Stimulated activated naive CD8-positive, alpha-beta T cell treated with anti-CD3 and anti-CD28 coated beads, Interleukin-15, Interleukin-2, amounts not matched to agents 100 ng/mL and 50 ng/mL, for 24 hours (primary cell): ENCODE results near the gene EFS.

Experiments used
- H3K27ac Mint-ChIP-seq: one replicate; pipeline ENCODE4 v1.8.0; 2021; ENCODE audit warnings: mild to moderate bottlenecking, mixed read lengths
- H3K27me3 Mint-ChIP-seq: one replicate; pipeline ENCODE4 v1.8.0; 2021; ENCODE audit warnings: mixed read lengths
- H3K36me3 Mint-ChIP-seq: one replicate; pipeline ENCODE4 v1.8.0; 2021; ENCODE audit warnings: low read depth, mixed read lengths
- H3K4me1 Mint-ChIP-seq: one replicate; pipeline ENCODE4 v1.8.0; 2021; ENCODE audit warnings: low read depth, mixed read lengths
- H3K4me3 Mint-ChIP-seq: one replicate; pipeline ENCODE4 v1.8.0; 2021; ENCODE audit warnings: mild to moderate bottlenecking, mixed read lengths
- H3K9me3 Mint-ChIP-seq: one replicate; pipeline ENCODE4 v1.8.0; 2021; ENCODE audit warnings: mixed read lengths

Gene EFS

GRCh38 chr14:23377198-23377550 lies 12.2 kb upstream of the EFS start:
- no peak overlapping the region for H3K27ac Mint-ChIP-seq
- H3K27me3 Mint-ChIP-seq = no peaks in the 10 kb centered on the region
- H3K4me1 Mint-ChIP-seq = no peaks in the 10 kb centered on the region
- H3K36me3 Mint-ChIP-seq = no peaks in the 10 kb centered on the region
- no peaks in the 10 kb centered on the region for H3K9me3 Mint-ChIP-seq
- no peak overlapping the region for H3K4me3 Mint-ChIP-seq

GRCh38 chr14:23376482-23377197 lies 11.7 kb upstream of the EFS start, which contains the start of gene CMTM5:
Gene CMTM5 (plus strand): TSS chr14:23377046. CDS start chr14:23377252, 206 bp downstream.
- Mint-ChIP-seq H3K9me3 (no peaks in the 10 kb centered on the region), H3K4me1 (no peaks in the 10 kb centered on the region), H3K27ac (no peak within 1 kb of the TSS), H3K36me3 (no peaks in the 10 kb centered on the region), H3K4me3 (no peak within 1 kb of the TSS), H3K27me3 (no peaks in the 10 kb centered on the region)

- no peaks in the 10 kb centered on the region for H3K27me3 Mint-ChIP-seq
- H3K4me1 Mint-ChIP-seq = no peaks in the 10 kb centered on the region
- no peaks in the 10 kb centered on the region for H3K9me3 Mint-ChIP-seq
- H3K27ac Mint-ChIP-seq = no peak overlapping the region
- H3K36me3 Mint-ChIP-seq = no peaks in the 10 kb centered on the region
- no peak overlapping the region for H3K4me3 Mint-ChIP-seq
Observed at GRCh38 chr14:23375527-23376251, 10.7 kb upstream of the EFS start.

- Mint-ChIP-seq H3K4me3 (no peak overlapping the region), H3K27ac (no peak overlapping the region), H3K9me3 (no peaks in the 10 kb centered on the region), H3K4me1 (no peaks in the 10 kb centered on the region), H3K27me3 (peaks cover 9% of the 10 kb centered on the region), H3K36me3 (no peaks in the 10 kb centered on the region)
Observed at GRCh38 chr14:23373041-23373440, 8.1 kb upstream of the EFS start.

GRCh38 chr14:23372509-23372908 lies 7.5 kb upstream of the EFS start, which contains the start of gene IL25:
Gene IL25 (plus strand): TSS chr14:23372809.
- H3K27ac Mint-ChIP-seq = no peak within 1 kb of the TSS
- no peaks in the 10 kb centered on the region for H3K9me3 Mint-ChIP-seq
- no peaks in the 10 kb centered on the region for H3K4me1 Mint-ChIP-seq
- H3K27me3 Mint-ChIP-seq = peaks cover 11% of the 10 kb centered on the region
- no peak within 1 kb of the TSS for H3K4me3 Mint-ChIP-seq
- H3K36me3 Mint-ChIP-seq = no peaks in the 10 kb centered on the region

- Mint-ChIP-seq H3K27ac (no peak overlapping the region), H3K9me3 (no peaks in the 10 kb centered on the region), H3K4me3 (no peak overlapping the region), H3K36me3 (no peaks in the 10 kb centered on the region), H3K4me1 (no peaks in the 10 kb centered on the region), H3K27me3 (peaks cover 18% of the 10 kb centered on the region)
Observed at GRCh38 chr14:23371865-23372264, 6.9 kb upstream of the EFS start.

GRCh38 chr14:23370221-23370620 lies 5.2 kb upstream of the EFS start:
- Mint-ChIP-seq H3K4me3 (no peak overlapping the region), H3K4me1 (no peaks in the 10 kb centered on the region), H3K27me3 (peaks cover 22% of the 10 kb centered on the region)

GRCh38 chr14:23366426-23366921 lies 1.5 kb upstream of the EFS start:
- no peaks in the 10 kb centered on the region for H3K36me3 Mint-ChIP-seq
- peaks cover 38% of the 10 kb centered on the region for H3K27me3 Mint-ChIP-seq
- H3K4me3 Mint-ChIP-seq = no peak overlapping the region
- H3K9me3 Mint-ChIP-seq = no peaks in the 10 kb centered on the region
- H3K4me1 Mint-ChIP-seq = no peaks in the 10 kb centered on the region
- H3K27ac Mint-ChIP-seq = no peak overlapping the region

More at GRCh38 chr14:23370221-23370620, 5.2 kb upstream of the EFS start:
- H3K27ac Mint-ChIP-seq = no peak overlapping the region
- H3K9me3 Mint-ChIP-seq = no peaks in the 10 kb centered on the region
- no peaks in the 10 kb centered on the region for H3K36me3 Mint-ChIP-seq

GRCh38 chr14:23365732-23366425 lies 907 bp upstream of the EFS start:
- Mint-ChIP-seq H3K36me3 (no peaks in the 10 kb centered on the region), H3K4me3 (no peak overlapping the region), H3K27ac (no peak overlapping the region), H3K4me1 (no peaks in the 10 kb centered on the region), H3K27me3 (peaks cover 38% of the 10 kb centered on the region), H3K9me3 (no peaks in the 10 kb centered on the region)

GRCh38 chr14:23364164-23365035 lies 572 bp downstream of the EFS start:
- no peak overlapping the region for H3K27ac Mint-ChIP-seq
- no peaks in the 10 kb centered on the region for H3K9me3 Mint-ChIP-seq
- peaks cover 38% of the 10 kb centered on the region for H3K27me3 Mint-ChIP-seq
- no peaks in the 10 kb centered on the region for H3K4me1 Mint-ChIP-seq
- H3K36me3 Mint-ChIP-seq = no peaks in the 10 kb centered on the region
- no peak overlapping the region for H3K4me3 Mint-ChIP-seq

GRCh38 chr14:23362200-23362599 lies 2.8 kb downstream of the EFS start:
- Mint-ChIP-seq H3K4me3 (no peak overlapping the region), H3K36me3 (no peaks in the 10 kb centered on the region), H3K27me3 (peaks cover 24% of the 10 kb centered on the region), H3K27ac (no peak overlapping the region), H3K4me1 (no peaks in the 10 kb centered on the region), H3K9me3 (no peaks in the 10 kb centered on the region)

GRCh38 chr14:23361763-23362162 lies 3.2 kb downstream of the EFS start:
- H3K36me3 Mint-ChIP-seq = no peaks in the 10 kb centered on the region
- H3K27ac Mint-ChIP-seq = no peak overlapping the region
- H3K4me1 Mint-ChIP-seq = no peaks in the 10 kb centered on the region
- H3K27me3 Mint-ChIP-seq = peaks cover 19% of the 10 kb centered on the region
- no peaks in the 10 kb centered on the region for H3K9me3 Mint-ChIP-seq
- no peak overlapping the region for H3K4me3 Mint-ChIP-seq

- Mint-ChIP-seq H3K9me3 (no peaks in the 10 kb centered on the region), H3K4me1 (no peaks in the 10 kb centered on the region), H3K27ac (no peak overlapping the region), H3K36me3 (no peaks in the 10 kb centered on the region), H3K4me3 (no peak overlapping the region), H3K27me3 (peaks cover 17% of the 10 kb centered on the region)
Observed at GRCh38 chr14:23361320-23361719, 3.7 kb downstream of the EFS start.

GRCh38 chr14:23360496-23360895 lies 4.5 kb downstream of the EFS start:
- H3K9me3 Mint-ChIP-seq = no peaks in the 10 kb centered on the region
- peaks cover 22% of the 10 kb centered on the region for H3K27me3 Mint-ChIP-seq
- H3K4me3 Mint-ChIP-seq = no peak overlapping the region
- no peaks in the 10 kb centered on the region for H3K36me3 Mint-ChIP-seq
- H3K4me1 Mint-ChIP-seq = no peaks in the 10 kb centered on the region
- H3K27ac Mint-ChIP-seq = no peak overlapping the region
